Brain microvascular endothelial cell (primary cell): ENCODE data around the gene QRICH1.

Experiments used
- DNase-seq: peaks from one replicate; pipeline ENCODE4 v3.0.0-alpha.2; 2020
- H3K27ac ChIP-seq: fragments of 250-450 bp; sonication (Bioruptor Pico); 2 replicates; pipeline ENCODE4 v1.5.1; 2020; ENCODE audit warnings: mild to moderate bottlenecking, moderate library complexity
- H3K27me3 ChIP-seq: fragments of 250-450 bp; sonication (Bioruptor Pico); replicated peaks from 2 replicates; pipeline ENCODE4 v1.5.1; 2020; ENCODE audit warnings: mild to moderate bottlenecking
- H3K36me3 ChIP-seq: fragments of 250-450 bp; sonication (Bioruptor Pico); replicated peaks from 2 replicates; pipeline ENCODE4 v1.5.1; 2020; ENCODE audit warnings: mild to moderate bottlenecking
- H3K4me3 ChIP-seq: 2 replicates; pipeline ENCODE4 v1.5.1; 2011; ENCODE audit warnings: low read depth, mild to moderate bottlenecking, control low read depth, low read length, moderate library complexity
- CTCF ChIP-seq: IDR thresholded peaks from 2 replicates; pipeline ENCODE4 v1.5.1; 2011; ENCODE audit warnings: low read depth, mild to moderate bottlenecking, moderate library complexity, low read length, control low read depth, inconsistent platforms; ENCODE audit errors: missing control alignments
- in situ Hi-C: cut with HindIII; loops from 2 replicates; pipeline ENCODE4 v1.10.0; 2017; ENCODE audit warnings: low sequenced_read_pairs, low pct_ligation_motif_present

QRICH1 gene

DNA sequence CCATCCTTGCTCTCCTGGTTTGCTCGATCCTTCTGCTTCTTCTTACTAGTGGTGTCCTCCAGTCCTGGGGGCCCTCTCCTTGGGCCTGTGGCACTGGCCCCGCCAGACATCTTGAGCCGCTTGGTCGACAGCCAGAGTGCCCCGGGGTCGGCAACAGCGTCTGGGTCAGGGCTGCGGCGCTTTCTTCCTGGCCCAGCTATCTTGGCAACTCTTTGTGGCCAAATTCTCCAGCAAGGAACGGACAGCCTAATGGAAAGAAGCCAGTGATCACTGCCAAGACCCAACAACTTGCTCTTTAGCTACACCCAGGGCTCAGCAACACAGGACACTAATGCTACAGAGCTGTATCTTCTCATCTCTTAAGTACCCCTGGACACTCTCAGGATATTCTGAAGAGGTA lies 25.2 kb upstream of the QRICH1 start:
- in situ Hi-C loops = no loop called here
- Histone ChIP-seq H3K4me3 (no peak overlapping the region), H3K36me3 (peaks cover 71% of the 10 kb centered on the region), H3K27me3 (no peaks in the 10 kb centered on the region), H3K27ac (no peak overlapping the region)
- no peak for DNase-seq
- TF ChIP-seq CTCF = no peak

- no peaks in the 10 kb centered on the region for H3K27me3 ChIP-seq
- no peak for TF ChIP-seq CTCF
- in situ Hi-C loops = no loop called here
- no peak for DNase-seq
- H3K27ac ChIP-seq = no peak overlapping the region
- peaks cover 84% of the 10 kb centered on the region for H3K36me3 ChIP-seq
- H3K4me3 ChIP-seq = no peak overlapping the region
These were observed 18.4 kb upstream of the QRICH1 start for GRCh38 chr3:49112262-49112661.

DNA sequence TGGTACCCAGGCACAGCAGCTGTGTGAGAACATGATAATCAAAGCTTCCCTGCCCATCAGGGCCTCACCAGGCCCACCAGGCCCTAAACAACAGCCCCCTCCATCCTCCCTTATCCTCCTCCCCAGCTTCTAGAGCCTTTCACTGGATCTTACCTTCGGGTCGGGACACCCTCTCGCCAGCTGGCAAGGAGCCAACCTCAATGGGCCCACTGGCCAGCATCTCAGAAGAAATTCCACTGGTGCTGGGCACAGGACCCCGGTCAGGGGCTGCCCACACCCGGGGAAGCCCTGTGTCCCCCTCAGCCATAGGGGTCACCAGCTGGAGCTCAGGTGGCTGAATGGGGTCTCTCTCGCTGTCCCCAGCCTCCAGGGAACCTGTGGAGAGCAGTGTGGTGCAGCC lies 17.5 kb upstream of the QRICH1 start:
- Histone ChIP-seq H3K27ac (no peak overlapping the region), H3K27me3 (no peaks in the 10 kb centered on the region), H3K4me3 (no peak overlapping the region), H3K36me3 (peaks cover 76% of the 10 kb centered on the region)
- no peak for DNase-seq
- TF ChIP-seq CTCF = no peak
- in situ Hi-C loops = no loop called here

DNA sequence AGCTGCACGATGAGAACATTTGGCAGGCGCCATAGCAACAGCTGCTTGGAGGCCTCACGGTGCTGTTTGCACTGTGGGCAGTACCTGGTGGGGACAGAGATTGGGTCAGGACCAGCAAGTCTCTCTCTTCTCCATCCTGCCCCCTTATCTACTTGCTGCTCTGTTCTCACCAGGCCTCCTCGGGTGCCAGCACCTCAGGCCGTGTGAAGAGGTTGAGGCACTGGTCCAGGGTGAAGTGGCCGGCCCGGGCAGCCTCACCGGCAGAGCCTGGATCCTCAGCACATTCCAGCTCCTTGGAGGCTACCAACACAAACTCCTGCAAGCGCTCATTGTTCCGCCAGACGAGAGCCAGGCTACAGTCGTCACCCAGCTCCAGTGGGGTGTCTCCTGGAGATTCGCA lies 16.9 kb upstream of the QRICH1 start:
- no peak for TF ChIP-seq CTCF
- in situ Hi-C loops = no loop called here
- DNase-seq = no peak
- H3K4me3 ChIP-seq = no peak overlapping the region
- no peaks in the 10 kb centered on the region for H3K27me3 ChIP-seq
- peaks cover 70% of the 10 kb centered on the region for H3K36me3 ChIP-seq
- H3K27ac ChIP-seq = no peak overlapping the region

DNA sequence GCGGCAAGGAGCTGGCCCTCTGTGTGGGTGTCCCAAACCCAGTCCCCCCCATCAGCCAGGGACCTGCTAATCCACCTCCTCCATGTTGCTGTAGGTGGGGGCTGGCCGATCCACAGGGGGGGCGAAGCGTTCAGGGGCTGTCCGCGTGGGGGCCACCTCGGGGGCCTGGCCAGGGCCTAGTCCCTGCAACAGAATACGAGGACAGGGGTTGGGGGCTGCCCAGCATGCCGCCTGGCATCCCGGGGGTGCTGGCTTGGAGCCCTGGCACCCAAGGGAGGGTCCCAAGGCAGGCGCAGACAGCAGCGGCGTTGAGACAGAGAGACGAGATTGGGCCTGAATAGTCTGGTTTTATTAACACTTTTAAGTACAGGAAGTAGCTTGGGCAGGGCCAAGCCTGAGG lies 14.5 kb upstream of the QRICH1 start:
- DNase-seq = no peak
- in situ Hi-C loops = no loop called here
- H3K36me3 ChIP-seq = peaks cover 47% of the 10 kb centered on the region
- no peak overlapping the region for H3K27ac ChIP-seq
- H3K4me3 ChIP-seq = no peak overlapping the region
- no peak for TF ChIP-seq CTCF
- no peaks in the 10 kb centered on the region for H3K27me3 ChIP-seq

GRCh38 chr3:49104427-49105291 lies 10.8 kb upstream of the QRICH1 start, which contains the start of gene QARS1:
Gene QARS1, minus strand, starts transcription at chr3:49104757. Its CDS starts 24 bp downstream, at chr3:49104733.
- TF ChIP-seq CTCF = no peak
- peaks cover 45% of the 10 kb centered on the region for H3K36me3 ChIP-seq
- in situ Hi-C loops = no loop called here

More at GRCh38 chr3:49104427-49105291, 10.8 kb upstream of the QRICH1 start, which contains the start of gene QARS1:
- Histone ChIP-seq H3K27ac (peak within 1 kb of the TSS; percentile 87), H3K4me3 (peak within 1 kb of the TSS; percentile 93), H3K27me3 (no peaks in the 10 kb centered on the region)
- peak; percentile 93 for DNase-seq
